Stimulated activated CD4-positive, alpha-beta T cell treated with anti-CD3 and anti-CD28 coated beads, Interleukin-15, amount 100 ng/mL, for 1 hour (primary cell): ENCODE results near the gene TCEAL1.
"Not testable (repeated sequence)": the region's sequence is repeated elsewhere in the genome, so short reads cannot be mapped to it uniquely, and the experiment has no call there.

ENCODE experiments used
- DNase-seq, 2 donors: peaks; one replicate each; pipeline ENCODE4 v3.0.0-alpha.2; 2020; ENCODE audit warnings: low read depth in 1 of 2, low spot score in 1 of 2

Gene TCEAL1, protein sequence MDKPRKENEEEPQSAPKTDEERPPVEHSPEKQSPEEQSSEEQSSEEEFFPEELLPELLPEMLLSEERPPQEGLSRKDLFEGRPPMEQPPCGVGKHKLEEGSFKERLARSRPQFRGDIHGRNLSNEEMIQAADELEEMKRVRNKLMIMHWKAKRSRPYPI

DNA sequence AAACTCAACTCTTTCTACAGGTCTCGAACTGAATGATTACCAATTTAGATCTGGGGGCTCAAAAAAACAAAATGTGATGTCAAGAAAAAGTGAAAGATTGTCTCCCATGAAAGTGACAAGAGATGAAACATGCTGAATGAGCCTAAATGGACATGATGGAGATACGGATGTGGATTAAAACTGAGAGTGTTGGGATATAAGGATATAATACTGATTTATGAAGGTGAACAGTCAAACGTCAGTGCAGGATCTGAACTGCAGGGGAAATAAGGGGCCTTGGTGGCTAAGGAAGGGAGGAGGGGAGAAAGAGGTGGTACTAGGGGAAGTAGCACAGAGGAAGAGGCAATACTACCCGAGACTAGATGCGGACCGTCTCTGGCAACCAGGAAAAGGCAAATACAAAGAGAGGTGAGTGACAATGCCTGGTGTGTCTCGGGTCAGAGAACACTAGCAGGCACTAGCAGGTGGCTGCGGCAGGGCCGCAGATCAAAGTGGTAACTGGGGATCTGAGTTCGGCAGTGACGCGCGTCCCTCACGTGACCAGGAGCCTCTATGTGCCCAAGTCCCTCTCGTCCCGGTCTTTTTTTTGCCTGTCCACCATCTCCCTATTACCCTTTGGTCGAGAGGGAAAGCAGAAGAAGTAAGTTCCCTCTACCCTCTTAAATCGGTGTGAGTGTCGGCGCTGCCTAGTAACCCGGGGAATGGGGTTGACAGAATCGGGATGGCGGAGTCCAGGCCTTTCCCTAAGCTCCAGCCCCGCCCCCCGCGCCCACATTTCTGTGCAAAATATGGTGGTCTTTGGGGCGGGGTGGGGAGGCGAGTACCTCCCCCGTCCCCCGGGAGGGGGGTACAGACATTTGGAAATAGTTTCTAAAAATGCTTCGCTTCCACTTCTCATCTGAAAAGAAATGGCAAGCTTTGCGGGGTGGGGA, at the start of gene TCEAL1:
TCEAL1 (plus strand) TSS at position 590 of the 932 bp plus-strand sequence. CDS start 942 bp downstream, outside the sequence.
- DNase-seq, result no peak

GRCh38 chrX:103584596-103584995, 44.2 kb upstream of the TCEAL1 start:
- DNase-seq, result no peak

- DNase-seq, result peak in 1 of 2 donors; percentile 24
Observed at GRCh38 chrX:103585411-103586313, 43.1 kb upstream of the TCEAL1 start, which contains the start of gene TCEAL4. Gene TCEAL4, plus strand, starts transcription at chrX:103585515. Its CDS starts 1,161 bp downstream, at chrX:103586676.

DNA sequence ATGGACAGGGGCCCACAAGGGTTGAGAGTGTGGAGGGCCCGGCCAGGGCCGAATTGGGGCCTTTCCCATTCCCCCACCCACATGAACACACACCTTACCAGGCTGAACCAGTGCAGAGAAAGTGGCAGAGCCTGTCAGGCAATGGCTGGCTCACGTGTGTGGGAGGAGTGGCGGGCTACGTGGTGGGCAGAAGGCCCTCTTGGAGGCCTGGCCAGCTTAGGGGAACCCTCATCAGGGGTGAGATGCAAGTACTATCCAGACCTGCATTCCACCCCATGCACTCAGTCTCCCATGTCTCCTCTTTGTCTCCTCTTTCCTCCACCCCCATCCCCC, 42.5 kb upstream of the TCEAL1 start:
- no peak for DNase-seq

DNA sequence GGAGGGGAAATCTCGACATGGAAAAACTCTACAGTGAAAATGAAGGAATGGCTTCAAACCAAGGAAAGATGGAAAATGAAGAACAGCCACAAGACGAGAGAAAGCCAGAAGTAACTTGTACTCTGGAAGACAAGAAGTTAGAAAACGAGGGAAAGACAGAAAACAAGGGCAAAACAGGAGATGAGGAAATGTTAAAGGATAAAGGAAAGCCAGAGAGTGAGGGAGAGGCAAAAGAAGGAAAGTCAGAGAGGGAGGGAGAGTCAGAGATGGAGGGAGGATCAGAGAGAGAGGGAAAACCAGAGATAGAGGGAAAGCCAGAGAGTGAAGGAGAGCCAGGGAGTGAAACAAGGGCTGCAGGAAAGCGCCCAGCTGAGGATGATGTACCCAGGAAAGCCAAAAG, 42.1 kb upstream of the TCEAL1 start:
- no peak for DNase-seq

DNA sequence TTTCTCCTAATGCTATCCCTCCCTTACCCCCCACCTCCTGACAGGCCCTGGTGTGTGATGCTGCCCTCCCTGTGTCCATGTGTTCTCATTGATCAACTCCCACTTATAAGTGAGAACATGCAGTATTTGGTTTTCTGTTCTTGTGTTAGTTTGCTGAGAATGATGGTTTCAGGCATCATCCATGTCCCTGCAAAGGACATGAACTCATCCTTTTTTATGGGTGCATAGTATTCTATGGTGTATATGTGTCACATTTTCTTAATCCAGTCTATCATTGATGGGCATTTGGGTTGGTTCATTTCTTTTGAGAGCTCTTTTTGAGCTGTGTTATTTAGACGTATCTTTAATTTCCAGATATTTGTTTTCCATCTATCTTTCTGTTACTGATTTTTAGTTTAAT, 36.5 kb upstream of the TCEAL1 start:
- not testable (repeated sequence) for DNase-seq

GRCh38 chrX:103595202-103595601, 33.6 kb upstream of the TCEAL1 start:
- not testable (repeated sequence) for DNase-seq

DNA sequence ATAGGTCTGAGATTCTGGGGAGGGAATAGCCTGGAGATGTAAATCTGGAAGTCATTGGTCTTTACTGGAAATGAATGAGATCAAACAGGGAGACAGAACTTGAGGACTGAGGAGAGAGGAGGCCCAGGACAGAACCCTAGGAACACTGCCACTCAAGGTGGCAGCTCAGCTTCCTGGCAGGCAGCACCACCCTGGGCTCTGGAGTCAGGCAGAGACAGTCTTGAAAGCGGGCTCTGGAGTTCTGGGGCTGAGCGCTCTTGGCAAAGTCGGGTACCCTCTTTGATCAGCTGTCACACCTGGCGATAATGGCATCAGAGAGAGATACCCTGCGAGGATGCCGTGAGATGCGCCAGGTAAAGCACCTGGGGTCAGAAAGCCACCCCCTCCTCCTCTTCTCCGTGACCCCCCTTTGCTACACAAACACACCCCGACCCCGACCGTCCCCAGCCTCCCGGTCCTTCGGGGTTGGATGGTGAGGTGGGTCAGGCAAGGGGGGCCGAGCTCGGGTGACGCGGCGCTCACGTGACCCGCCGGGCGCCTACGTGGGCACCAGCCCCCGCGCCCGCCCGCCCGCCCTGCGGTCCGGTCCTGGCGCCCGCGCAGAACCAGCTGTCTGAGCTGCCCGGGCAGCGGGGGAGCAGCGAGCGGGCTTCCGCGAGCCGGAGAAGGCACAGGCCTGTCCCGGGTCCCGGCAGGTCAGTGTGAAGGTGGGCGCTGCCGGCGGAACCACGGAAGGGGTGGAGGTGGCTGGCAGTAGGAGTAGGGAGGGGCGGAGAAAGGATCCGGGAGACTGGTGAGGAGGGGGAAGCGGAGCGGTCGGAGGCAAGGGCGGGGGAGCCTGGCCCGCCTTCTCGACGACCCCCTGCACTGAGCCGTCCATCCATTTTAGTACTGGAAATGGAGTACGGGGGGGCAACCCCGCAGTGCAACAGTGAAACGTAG, 21.1 kb upstream of the TCEAL1 start, which contains the start of gene TCEAL3:
TCEAL3 (plus strand) TSS at position 600 of the 942 bp plus-strand sequence. CDS start 1,102 bp downstream, outside the sequence.
- no peak for DNase-seq

DNA sequence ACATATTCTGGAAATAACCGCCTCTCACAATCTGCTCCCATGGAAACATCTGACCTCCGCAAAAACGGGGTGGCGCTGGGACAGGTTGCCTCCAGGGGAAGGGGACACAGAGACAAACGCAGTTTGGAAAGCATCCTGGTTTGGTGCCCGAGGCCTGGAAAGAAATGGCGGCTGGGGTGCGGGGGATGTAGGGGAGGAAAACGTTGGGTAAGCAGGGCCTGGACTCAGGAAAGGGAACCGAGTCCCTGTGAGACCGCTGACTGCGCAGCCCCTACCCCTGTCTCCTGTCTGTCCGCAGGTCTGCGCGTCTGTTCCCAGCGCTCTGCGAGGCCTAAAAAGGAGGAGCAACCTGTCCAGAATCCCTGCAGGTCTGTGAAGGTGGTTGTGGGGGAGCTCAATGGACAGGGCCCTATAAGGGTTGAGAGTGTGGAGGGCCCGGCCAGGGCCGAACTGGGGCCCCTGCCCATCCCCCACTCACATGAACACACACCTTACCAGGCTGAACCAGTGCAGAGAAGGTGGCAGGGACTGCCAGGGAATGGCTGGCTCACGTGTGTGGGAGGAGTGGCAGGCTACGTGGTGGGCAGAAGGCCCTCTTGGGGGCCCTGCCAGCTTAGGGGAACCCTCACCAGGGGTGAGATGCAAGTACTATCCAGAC, 20.3 kb upstream of the TCEAL1 start:
- DNase-seq, result no peak

- no peak for DNase-seq
Observed at GRCh38 chrX:103610282-103610681, 18.5 kb upstream of the TCEAL1 start.

- no peak for DNase-seq
Observed at GRCh38 chrX:103613362-103613890, 15.3 kb upstream of the TCEAL1 start.

DNA sequence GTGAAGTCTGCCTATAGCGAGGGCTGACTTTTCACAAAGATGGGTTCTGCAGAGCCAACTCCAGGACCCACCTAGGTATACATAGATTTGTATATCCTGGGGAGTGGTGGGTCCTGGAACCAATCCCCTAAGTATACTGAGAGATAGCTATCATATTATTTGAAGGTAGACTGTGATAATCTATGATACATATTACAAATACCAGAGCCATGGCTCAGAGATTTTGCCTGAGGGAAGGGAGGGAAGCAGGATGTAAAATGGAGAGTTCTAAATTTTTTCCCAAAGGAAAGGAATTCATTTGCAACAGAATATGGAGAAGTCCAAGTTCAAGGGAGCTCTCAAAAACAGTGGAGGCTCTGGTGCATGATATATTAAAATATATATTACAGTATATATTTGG, 13.8 kb upstream of the TCEAL1 start:
- DNase-seq, result no peak

DNA sequence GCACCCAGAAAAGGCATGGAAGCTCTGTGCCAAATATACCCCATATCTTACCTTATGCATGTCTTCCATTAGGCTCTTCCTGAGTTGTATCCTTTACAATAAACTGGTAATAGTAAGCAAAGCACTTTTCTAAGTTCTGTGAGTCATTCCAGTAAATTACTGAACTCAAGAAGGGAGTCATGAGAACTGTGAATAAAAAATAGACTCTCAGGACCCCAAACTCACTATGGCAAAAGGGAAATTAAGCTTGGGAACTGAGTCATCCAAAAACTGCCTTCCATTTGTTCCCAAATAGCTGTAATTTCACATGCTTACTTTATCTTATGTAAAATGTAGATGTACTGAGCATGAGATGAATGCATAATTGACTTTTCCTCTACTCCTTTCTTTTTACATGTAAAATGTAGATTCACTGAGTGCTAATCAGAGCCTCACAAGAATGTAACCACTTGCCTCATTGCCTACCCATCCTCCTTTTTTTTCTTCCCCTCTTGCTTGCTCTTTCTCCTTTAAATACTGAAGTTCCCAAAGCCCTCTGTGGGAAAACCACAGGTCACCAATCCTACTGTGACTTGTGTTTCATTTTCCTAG, 12.9 kb upstream of the TCEAL1 start:
- no peak for DNase-seq

DNA sequence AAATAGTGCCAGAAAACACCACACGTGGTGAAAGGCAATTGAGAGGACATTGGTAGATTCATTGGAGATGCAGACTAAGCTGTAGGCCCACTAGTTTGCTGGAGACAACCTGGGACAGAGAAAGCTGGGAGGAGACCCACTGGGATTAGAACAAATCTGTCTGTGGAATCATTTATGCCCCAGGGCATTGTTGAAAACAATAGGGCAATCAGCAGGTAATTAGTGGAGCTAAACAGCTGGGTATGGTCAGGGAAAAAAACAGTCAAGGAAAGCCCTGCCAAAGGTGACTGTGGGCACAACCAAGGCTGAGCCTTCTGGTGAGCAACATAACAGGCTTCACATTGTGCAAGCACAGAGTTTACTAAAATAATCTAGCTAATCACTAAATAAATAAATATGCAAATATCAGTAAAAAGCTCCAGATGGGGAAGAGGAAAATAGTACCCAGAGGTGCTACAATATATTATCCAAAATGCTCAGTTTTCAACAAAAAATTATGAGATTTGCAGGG, 12.0 kb upstream of the TCEAL1 start:
- no peak for DNase-seq

GRCh38 chrX:103624111-103624510, 4.7 kb upstream of the TCEAL1 start:
- no peak for DNase-seq

DNA sequence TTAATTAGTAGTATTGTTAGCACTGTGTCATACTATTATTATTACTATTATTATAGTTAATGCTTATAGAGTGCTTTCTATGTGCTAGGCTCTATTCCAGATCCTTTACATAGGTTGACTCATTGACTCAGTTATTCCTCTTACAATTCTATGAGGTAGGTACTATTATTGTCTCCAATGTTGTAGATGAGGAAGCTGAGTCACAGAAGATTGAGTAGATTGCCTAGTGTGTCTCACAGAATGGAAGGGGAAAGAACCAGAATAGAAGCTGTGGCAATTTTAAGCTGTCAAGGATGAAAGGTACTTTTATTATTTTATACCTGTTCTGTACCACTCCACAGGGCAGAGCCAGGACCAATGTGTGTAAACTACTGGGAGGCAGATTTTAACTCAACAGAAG, 1.9 kb upstream of the TCEAL1 start:
- no peak for DNase-seq

GRCh38 chrX:103629318-103630170, 769 bp downstream of the TCEAL1 start:
- no peak for DNase-seq

DNA sequence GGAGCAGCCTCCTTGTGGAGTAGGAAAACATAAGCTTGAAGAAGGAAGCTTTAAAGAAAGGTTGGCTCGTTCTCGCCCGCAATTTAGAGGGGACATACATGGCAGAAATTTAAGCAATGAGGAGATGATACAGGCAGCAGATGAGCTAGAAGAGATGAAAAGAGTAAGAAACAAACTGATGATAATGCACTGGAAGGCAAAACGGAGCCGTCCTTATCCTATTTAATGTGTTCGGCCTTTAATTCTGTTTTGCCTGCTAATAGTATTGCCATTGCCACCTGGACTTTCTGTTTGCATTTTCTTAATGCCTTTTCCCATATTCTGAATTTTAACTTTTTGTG, 1.4 kb downstream of the TCEAL1 start:
- DNase-seq, result no peak
